Sigmoid colon (tissue), 4 donors: ENCODE data around the gene MYPN.

ENCODE experiments used
- EP300 ChIP-seq, 4 donors: sonication (generic); formaldehyde crosslinking; IDR thresholded peaks; one replicate each; pipeline ENCODE4 v1.6.1; 2017; ENCODE audit warnings: antibody characterized with exemption in 4 of 4
- POLR2A ChIP-seq, 2 donors: fragments of 450-650 bp; IDR thresholded peaks; one replicate each; pipeline ENCODE4 v1.6.1; 2016; ENCODE audit warnings: antibody characterized with exemption in 2 of 2, mild to moderate bottlenecking in 2 of 2, moderate library complexity in 2 of 2
- POLR2AphosphoS5 ChIP-seq, 4 donors: sonication (generic); formaldehyde crosslinking; IDR thresholded peaks; one replicate each; pipeline ENCODE4 v1.6.1; 2017; ENCODE audit warnings: antibody characterized with exemption in 4 of 4
- TF ChIP-seq, protein P1 (sequence below), 4 experiments: fragments of 450-650 bp in 3 of 4; fragments of 200-600 bp in 1 of 4; IDR thresholded peaks; one replicate each; pipeline ENCODE4 v1.5.1; 2016 to 2019; ENCODE audit warnings: antibody characterized with exemption in 4 of 4, mild to moderate bottlenecking in 3 of 4, moderate library complexity in 2 of 4

- TF ChIP-seq, protein P1, sequence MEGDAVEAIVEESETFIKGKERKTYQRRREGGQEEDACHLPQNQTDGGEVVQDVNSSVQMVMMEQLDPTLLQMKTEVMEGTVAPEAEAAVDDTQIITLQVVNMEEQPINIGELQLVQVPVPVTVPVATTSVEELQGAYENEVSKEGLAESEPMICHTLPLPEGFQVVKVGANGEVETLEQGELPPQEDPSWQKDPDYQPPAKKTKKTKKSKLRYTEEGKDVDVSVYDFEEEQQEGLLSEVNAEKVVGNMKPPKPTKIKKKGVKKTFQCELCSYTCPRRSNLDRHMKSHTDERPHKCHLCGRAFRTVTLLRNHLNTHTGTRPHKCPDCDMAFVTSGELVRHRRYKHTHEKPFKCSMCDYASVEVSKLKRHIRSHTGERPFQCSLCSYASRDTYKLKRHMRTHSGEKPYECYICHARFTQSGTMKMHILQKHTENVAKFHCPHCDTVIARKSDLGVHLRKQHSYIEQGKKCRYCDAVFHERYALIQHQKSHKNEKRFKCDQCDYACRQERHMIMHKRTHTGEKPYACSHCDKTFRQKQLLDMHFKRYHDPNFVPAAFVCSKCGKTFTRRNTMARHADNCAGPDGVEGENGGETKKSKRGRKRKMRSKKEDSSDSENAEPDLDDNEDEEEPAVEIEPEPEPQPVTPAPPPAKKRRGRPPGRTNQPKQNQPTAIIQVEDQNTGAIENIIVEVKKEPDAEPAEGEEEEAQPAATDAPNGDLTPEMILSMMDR (IDR thresholded peaks at IDR 0.05) = no peak
- TF ChIP-seq POLR2A (IDR thresholded peaks at IDR 0.05) (no peak), POLR2AphosphoS5 (IDR thresholded peaks at IDR 0.05) (no peak), EP300 (IDR thresholded peaks at IDR 0.05) (no peak)
Observed at GRCh38 chr10:68251151-68251550, 141.9 kb downstream of the MYPN start.
